ENCODE results near the gene CLSTN3. TPM values are rescaled to one million over a fixed set of nuclear protein-coding genes. Genes with fewer than 3 reads are reported as not detected.

CLSTN3 gene
- total and polyA plus RNA-seq, 2 donors (not counting 1 experiment from before 2014, with no cell fraction given) = 31.7 to 36.5 TPM

GRCh38 chr12:7092986-7093460 is 37.1 kb upstream of the CLSTN3 start:
- Mint-ChIP-seq H3K9me3 (ENCODE audit: insufficient read depth) (no peaks in the 10 kb centered on the region), H3K4me3 (peak overlapping the region; percentile 90), H3K4me1 (peaks cover 9% of the 10 kb centered on the region), H3K27me3 (peaks cover 4% of the 10 kb centered on the region), H3K27ac (no peak overlapping the region)
- H3K79me2 ChIP-seq (ENCODE audit: control insufficient read depth, insufficient read depth, low read length) = no peaks in the 10 kb centered on the region
- peak overlapping the region; percentile 79 for H2AFZ ChIP-seq (ENCODE audit: insufficient read depth, low read depth, low read length, poor library complexity, severe bottlenecking)
- TF ChIP-seq CTCF (IDR thresholded peaks at IDR 0.05) (no peak), EZH2 (IDR thresholded peaks at IDR 0.05; ENCODE audit: borderline replicate concordance, insufficient read depth, low read depth, low read length, poor library complexity, severe bottlenecking) (no peak)
- H3K4me3 ChIP-seq (ENCODE audit: control extremely low read depth in 1 of 5, extremely low read depth in 1 of 5, insufficient read depth in 1 of 5, low read depth in 2 of 5, low read length in 4 of 5) = no peak overlapping the region
- 69% methylated on average over 4 of the region's 8 CpGs for WGBS (ENCODE audit: insufficient coverage)
- peaks cover 0 to 12% of the 10 kb centered on the region in 2 donors for H3K4me1 ChIP-seq (ENCODE audit: control insufficient read depth in 2 of 2, insufficient read depth in 2 of 2, low read length in 2 of 2)
- H4K20me1 ChIP-seq (ENCODE audit: control insufficient read depth, insufficient read depth, low read length, poor library complexity, severe bottlenecking) = no peaks in the 10 kb centered on the region
- intact Hi-C loops (cut with micrococcal nuclease) = loop anchor here (1.0 to 5.0 kb wide), 4 partner anchors 15 to 224 kb away; partner anchors contain the start of genes LPCAT3 and SPSB2
- no peak overlapping the region for H3K4me2 ChIP-seq (replicated peaks; ENCODE audit: low read depth, low read length, poor library complexity, severe bottlenecking)
- no peak overlapping the region for H3K9ac ChIP-seq (ENCODE audit: low read length)
- ChIA-PET CTCF (interaction anchor here (0.6 to 2.7 kb wide), 11 partner anchors 15 to 225 kb away, joined by 3 to 12 read pairs (median 4); partner anchors contain the start of genes LPCAT3 and SPSB2), POLR2A (no interaction called here)
- ATAC-seq (ENCODE audit: low read depth) (no peak), DNase-seq (no peak)
- H3K36me3 ChIP-seq (replicated peaks in 1 of 2; ENCODE audit: control extremely low read depth in 1 of 2, control insufficient read depth in 1 of 2, extremely low read depth in 1 of 2, insufficient read depth in 2 of 2, low read length in 1 of 2) = no peaks in the 10 kb centered on the region
- H3K27ac ChIP-seq (ENCODE audit: low read length in 2 of 2) = no peak overlapping the region
- H3K9me3 ChIP-seq (ENCODE audit: control extremely low read depth in 1 of 3, control insufficient read depth in 2 of 3, insufficient read depth in 1 of 3, low read length in 2 of 3) = no peaks in the 10 kb centered on the region
- H3K27me3 ChIP-seq (replicated peaks in 1 of 4; ENCODE audit: control extremely low read depth in 1 of 4, control insufficient read depth in 3 of 4, insufficient read depth in 4 of 4, low read length in 3 of 4) = peaks cover 0 to 3% (median 0%) of the 10 kb centered on the region in 4 experiments

GRCh38 chr12:7093486-7093885 is 36.7 kb upstream of the CLSTN3 start:
- Histone ChIP-seq H3K9ac (ENCODE audit: low read length) (no peak overlapping the region), H3K4me1 (ENCODE audit: control insufficient read depth in 2 of 2, insufficient read depth in 2 of 2, low read length in 2 of 2) (peaks cover 0 to 12% of the 10 kb centered on the region in 2 donors), H3K9me3 (ENCODE audit: control extremely low read depth in 1 of 3, control insufficient read depth in 2 of 3, insufficient read depth in 1 of 3, low read length in 2 of 3) (no peaks in the 10 kb centered on the region), H3K27me3 (replicated peaks in 1 of 4; ENCODE audit: control extremely low read depth in 1 of 4, control insufficient read depth in 3 of 4, insufficient read depth in 4 of 4, low read length in 3 of 4) (peaks cover 0 to 3% (median 0%) of the 10 kb centered on the region in 4 experiments), H3K36me3 (replicated peaks in 1 of 2; ENCODE audit: control extremely low read depth in 1 of 2, control insufficient read depth in 1 of 2, extremely low read depth in 1 of 2, insufficient read depth in 2 of 2, low read length in 1 of 2) (no peaks in the 10 kb centered on the region), H3K27ac (ENCODE audit: low read length in 2 of 2) (no peak overlapping the region), H3K4me2 (replicated peaks; ENCODE audit: low read depth, low read length, poor library complexity, severe bottlenecking) (no peak overlapping the region), H2AFZ (ENCODE audit: insufficient read depth, low read depth, low read length, poor library complexity, severe bottlenecking) (no peak overlapping the region), H3K79me2 (ENCODE audit: control insufficient read depth, insufficient read depth, low read length) (no peaks in the 10 kb centered on the region), H3K4me3 (ENCODE audit: control extremely low read depth in 1 of 5, extremely low read depth in 1 of 5, insufficient read depth in 1 of 5, low read depth in 2 of 5, low read length in 4 of 5) (no peak overlapping the region), H4K20me1 (ENCODE audit: control insufficient read depth, insufficient read depth, low read length, poor library complexity, severe bottlenecking) (no peaks in the 10 kb centered on the region)
- Mint-ChIP-seq H3K27ac (no peak overlapping the region), H3K4me1 (peaks cover 9% of the 10 kb centered on the region), H3K27me3 (peaks cover 4% of the 10 kb centered on the region), H3K9me3 (ENCODE audit: insufficient read depth) (no peaks in the 10 kb centered on the region), H3K4me3 (no peak overlapping the region)
- TF ChIP-seq EZH2 (IDR thresholded peaks at IDR 0.05; ENCODE audit: borderline replicate concordance, insufficient read depth, low read depth, low read length, poor library complexity, severe bottlenecking) = no peak
- TF ChIP-seq CTCF (IDR thresholded peaks at IDR 0.05) = no peak
- intact Hi-C loops (cut with micrococcal nuclease) = loop anchor here (5.0 kb wide), 1 partner anchor 76 kb away; the partner anchor contains the start of gene LPCAT3
- ChIA-PET CTCF (interaction anchor here (0.6 to 2.7 kb wide), 8 partner anchors 14 to 226 kb away, joined by 3 to 12 read pairs (median 4); partner anchors contain the start of gene SPSB2), POLR2A (no interaction called here)
- DNase-seq = no peak
- ATAC-seq (ENCODE audit: low read depth) = no peak
- WGBS (ENCODE audit: insufficient coverage) = 70% methylated on average over 4 of the region's 5 CpGs
